ENCODE measurements around the gene UBE2U.

Gene UBE2U

GRCh38 chr1:64242895-64243756 is 39.7 kb downstream of the UBE2U start:
- TF ChIP-seq SIN3A (IDR thresholded peaks at IDR 0.05; ENCODE audit: borderline replicate concordance, insufficient read depth, low read length) (no peak), REST (IDR thresholded peaks at IDR 0.05; ENCODE audit: insufficient read depth in 1 of 2, low read depth in 2 of 2, low read length in 2 of 2) (no peak), TAF1 (IDR thresholded peaks at IDR 0.05; ENCODE audit: borderline replicate concordance, insufficient read depth, low read length) (no peak), POLR2AphosphoS5 (IDR thresholded peaks at IDR 0.05; ENCODE audit: low read depth, low read length) (no peak), FOXP2 (optimal IDR thresholded peaks at IDR 0.05; ENCODE audit: borderline replicate concordance, extremely low read depth, extremely low read length, insufficient read depth) (no peak)

- no peak for TF ChIP-seq FOXP2 (optimal IDR thresholded peaks at IDR 0.05; ENCODE audit: borderline replicate concordance, extremely low read depth, extremely low read length, insufficient read depth)
- no peak for TF ChIP-seq TAF1 (IDR thresholded peaks at IDR 0.05; ENCODE audit: borderline replicate concordance, insufficient read depth, low read length)
- no peak for TF ChIP-seq REST (IDR thresholded peaks at IDR 0.05; ENCODE audit: insufficient read depth in 1 of 2, low read depth in 2 of 2, low read length in 2 of 2)
- TF ChIP-seq POLR2AphosphoS5 (IDR thresholded peaks at IDR 0.05; ENCODE audit: low read depth, low read length): no peak
- no peak for TF ChIP-seq SIN3A (IDR thresholded peaks at IDR 0.05; ENCODE audit: borderline replicate concordance, insufficient read depth, low read length)
These were observed 40.3 kb downstream of the UBE2U start for GRCh38 chr1:64243757-64244080.

- TF ChIP-seq SIN3A (IDR thresholded peaks at IDR 0.05; ENCODE audit: borderline replicate concordance, insufficient read depth, low read length): no peak
- no peak for TF ChIP-seq REST (IDR thresholded peaks at IDR 0.05; ENCODE audit: insufficient read depth in 1 of 2, low read depth in 2 of 2, low read length in 2 of 2)
- TF ChIP-seq FOXP2 (optimal IDR thresholded peaks at IDR 0.05; ENCODE audit: borderline replicate concordance, extremely low read depth, extremely low read length, insufficient read depth): no peak
- TF ChIP-seq POLR2AphosphoS5 (IDR thresholded peaks at IDR 0.05; ENCODE audit: low read depth, low read length): no peak
- no peak for TF ChIP-seq TAF1 (IDR thresholded peaks at IDR 0.05; ENCODE audit: borderline replicate concordance, insufficient read depth, low read length)
These were observed 42.1 kb downstream of the UBE2U start for GRCh38 chr1:64245495-64245894.

GRCh38 chr1:64246294-64246917 is 43.0 kb downstream of the UBE2U start:
- TF ChIP-seq SIN3A (IDR thresholded peaks at IDR 0.05; ENCODE audit: borderline replicate concordance, insufficient read depth, low read length) (no peak), TAF1 (IDR thresholded peaks at IDR 0.05; ENCODE audit: borderline replicate concordance, insufficient read depth, low read length) (no peak), REST (IDR thresholded peaks at IDR 0.05; ENCODE audit: insufficient read depth in 1 of 2, low read depth in 2 of 2, low read length in 2 of 2) (no peak), POLR2AphosphoS5 (IDR thresholded peaks at IDR 0.05; ENCODE audit: low read depth, low read length) (no peak), FOXP2 (optimal IDR thresholded peaks at IDR 0.05; ENCODE audit: borderline replicate concordance, extremely low read depth, extremely low read length, insufficient read depth) (no peak)

Data from PFSK-1 (cell line).